Islet of Langerhans (tissue), 1 donor: Measurements from ENCODE around the gene KIAA1328.

Experiments
- FAIRE-seq: peaks from one replicate; lab custom pipeline; 2011; peaks lifted over from hg19 to GRCh38; lab: Jason Lieb, UNC

KIAA1328 gene

GRCh38 chr18:37222354-37222998 lies 393.5 kb downstream of the KIAA1328 start:
- FAIRE-seq = no peak

DNA sequence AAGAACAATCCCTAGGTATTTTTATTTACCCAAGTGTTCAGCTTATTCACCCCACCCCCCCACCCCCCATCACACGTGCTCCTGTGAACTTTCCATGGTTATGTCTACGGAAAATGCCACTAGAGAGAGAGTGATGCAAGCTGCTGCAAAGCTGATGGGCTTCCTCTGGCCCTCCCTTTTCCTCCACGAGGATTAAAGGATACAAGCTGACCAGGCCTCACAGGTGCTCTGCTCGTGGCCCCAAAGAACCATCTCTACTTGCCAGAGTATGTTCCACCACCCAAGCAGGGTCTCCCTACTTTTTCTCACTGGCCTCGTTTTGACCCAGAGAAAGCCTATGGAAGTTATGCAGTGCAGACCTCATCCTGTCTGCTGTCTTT lies 394.1 kb downstream of the KIAA1328 start:
- FAIRE-seq = no peak

DNA sequence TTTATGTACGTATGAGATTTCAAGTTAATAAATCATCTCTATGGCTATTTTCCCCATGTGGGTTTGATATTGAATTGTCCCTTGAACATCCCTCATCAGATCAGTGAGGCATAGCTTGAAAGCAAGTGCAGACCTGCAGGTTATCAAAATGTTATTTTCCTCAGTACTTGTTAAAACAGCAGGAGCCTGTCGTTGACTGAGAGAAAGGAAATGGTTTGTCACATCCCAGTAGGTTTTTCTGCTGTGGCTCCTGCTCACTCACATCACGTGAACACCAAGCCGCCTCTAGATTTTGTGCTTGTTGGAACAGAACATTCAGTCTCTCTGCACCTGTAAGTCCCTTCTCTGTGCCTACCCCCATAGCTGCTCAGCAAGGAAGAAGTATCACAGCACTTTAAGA lies 396.4 kb downstream of the KIAA1328 start:
- no peak for FAIRE-seq

- FAIRE-seq = no peak
These were observed 401.8 kb downstream of the KIAA1328 start for GRCh38 chr18:37230768-37231167.

- FAIRE-seq = no peak
These were observed 402.3 kb downstream of the KIAA1328 start for GRCh38 chr18:37231251-37231650.

- FAIRE-seq = no peak
These were observed 406.7 kb downstream of the KIAA1328 start for GRCh38 chr18:37235583-37235982.

- no peak for FAIRE-seq
These were observed 409.6 kb downstream of the KIAA1328 start for GRCh38 chr18:37238282-37239108.

DNA sequence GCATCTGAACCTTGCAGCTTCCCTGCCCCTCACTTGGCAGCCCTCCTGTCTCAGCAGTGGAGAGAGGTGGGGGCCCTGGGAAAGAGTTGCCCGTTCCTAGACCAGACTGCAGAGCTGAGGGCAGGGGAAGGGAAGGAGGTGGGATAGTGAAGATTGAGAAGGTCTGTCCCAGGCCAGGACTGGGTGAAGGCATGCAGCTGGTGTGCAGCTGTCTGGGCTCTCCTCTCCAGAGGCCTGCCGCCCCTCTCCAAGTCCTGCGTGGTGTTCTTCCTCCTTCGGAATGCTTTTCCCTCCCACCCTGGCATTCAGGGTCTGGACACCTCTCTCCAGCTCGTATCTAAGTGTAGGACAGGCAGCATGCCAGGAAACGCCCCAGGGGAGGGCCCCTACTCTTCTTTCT lies 413.2 kb downstream of the KIAA1328 start:
- no peak for FAIRE-seq

DNA sequence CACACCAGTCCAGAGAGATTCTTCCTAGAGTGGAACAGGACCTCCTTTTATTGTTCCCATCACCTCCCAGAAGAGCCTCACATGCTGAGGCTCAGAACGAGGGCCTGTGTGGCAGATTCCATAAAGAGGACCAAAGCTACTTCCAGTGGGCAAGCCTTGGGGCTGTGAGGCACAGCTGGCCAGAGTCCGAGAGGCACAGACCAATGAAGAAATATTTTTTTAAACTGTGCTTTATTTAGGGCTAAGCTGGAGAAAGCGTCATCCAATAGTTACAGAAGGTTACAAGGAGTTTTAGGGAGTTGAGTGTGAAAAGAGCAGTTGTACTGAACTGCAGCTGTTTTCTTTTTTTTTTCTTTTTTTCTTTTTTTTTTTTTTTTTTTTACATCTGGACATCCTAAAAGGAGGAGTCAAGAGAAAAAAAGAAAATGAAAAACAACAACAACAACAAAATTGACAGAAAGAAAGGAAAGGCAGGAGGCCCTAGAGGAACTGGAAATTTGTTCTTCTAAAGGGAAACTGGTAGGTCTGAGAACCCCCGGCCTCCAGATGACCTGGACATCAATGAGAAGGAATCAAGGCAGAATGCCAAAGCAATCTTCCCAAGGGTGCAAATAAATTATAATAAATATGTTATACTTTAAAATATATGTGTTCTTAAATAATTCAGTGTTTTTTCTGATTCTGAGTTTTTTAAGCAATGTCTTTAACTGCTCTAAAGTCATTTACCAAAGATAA lies 414.1 kb downstream of the KIAA1328 start:
- no peak for FAIRE-seq

GRCh38 chr18:37243741-37244140 lies 414.8 kb downstream of the KIAA1328 start:
- FAIRE-seq = no peak

- no peak for FAIRE-seq
These were observed 415.7 kb downstream of the KIAA1328 start for GRCh38 chr18:37244618-37245017.

DNA sequence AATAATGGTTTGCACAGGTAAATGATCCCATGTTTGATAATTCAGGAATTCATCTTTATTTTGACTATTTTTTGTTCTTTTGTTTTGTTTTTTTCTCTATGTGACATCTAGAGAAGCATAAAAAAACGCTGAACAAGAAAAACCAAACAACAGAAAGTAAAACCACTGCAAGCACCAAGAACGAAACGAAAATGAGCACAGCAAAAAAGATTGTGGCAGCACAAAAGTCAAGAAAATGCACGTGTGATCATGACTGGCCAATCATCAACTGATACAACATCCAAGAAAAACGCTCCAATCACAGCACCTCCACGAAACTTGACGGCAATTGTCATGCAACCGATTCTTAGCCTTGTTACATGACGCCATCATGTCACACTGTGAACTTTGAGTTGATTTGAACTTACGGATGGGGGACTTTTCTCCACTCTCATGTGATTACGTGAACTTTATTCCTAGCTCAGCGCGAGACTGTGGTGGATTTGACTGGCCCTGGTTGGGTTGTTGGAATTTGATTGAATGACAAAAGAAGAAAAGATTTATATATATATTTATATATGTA lies 417.9 kb downstream of the KIAA1328 start:
- peak; percentile 53 for FAIRE-seq

- FAIRE-seq = no peak
These were observed 418.7 kb downstream of the KIAA1328 start for GRCh38 chr18:37247497-37248161.

GRCh38 chr18:37248281-37248680 lies 419.4 kb downstream of the KIAA1328 start:
- no peak for FAIRE-seq

DNA sequence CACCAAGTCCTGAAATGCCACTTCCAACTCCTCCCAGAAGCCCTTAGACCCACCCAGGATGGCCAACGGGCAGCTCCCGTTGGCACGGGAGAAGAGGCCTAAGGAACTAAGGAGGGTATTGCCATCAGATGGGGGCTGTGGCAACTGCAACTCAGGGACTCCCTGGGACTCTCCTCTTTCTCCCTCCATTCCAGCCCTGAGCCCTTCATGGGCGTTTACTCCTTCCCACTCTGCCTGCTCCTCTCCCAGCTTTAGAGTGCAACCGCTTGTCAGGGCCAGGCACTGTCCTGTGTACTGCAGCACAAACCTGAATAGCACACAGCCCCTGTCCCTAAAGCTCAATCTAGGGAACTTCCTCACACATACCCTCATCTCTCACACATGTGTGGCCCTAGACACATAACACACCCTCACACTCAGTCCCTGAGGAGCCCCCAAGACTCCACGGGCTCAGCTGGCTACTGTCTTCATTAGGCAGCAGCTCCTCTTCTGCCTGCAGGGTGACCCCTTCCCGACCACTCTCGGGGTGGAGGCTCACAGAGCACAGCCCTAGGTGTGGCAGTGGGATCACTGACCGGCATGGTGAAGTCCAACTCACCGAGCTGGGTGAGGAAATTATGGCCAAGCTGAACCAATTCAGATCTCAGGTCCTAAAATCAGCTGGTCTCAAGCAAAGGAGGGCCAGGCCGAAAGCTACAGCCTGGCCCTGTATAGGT lies 420.4 kb downstream of the KIAA1328 start:
- no peak for FAIRE-seq

GRCh38 chr18:37249895-37250618 lies 421.1 kb downstream of the KIAA1328 start:
- FAIRE-seq = no peak

DNA sequence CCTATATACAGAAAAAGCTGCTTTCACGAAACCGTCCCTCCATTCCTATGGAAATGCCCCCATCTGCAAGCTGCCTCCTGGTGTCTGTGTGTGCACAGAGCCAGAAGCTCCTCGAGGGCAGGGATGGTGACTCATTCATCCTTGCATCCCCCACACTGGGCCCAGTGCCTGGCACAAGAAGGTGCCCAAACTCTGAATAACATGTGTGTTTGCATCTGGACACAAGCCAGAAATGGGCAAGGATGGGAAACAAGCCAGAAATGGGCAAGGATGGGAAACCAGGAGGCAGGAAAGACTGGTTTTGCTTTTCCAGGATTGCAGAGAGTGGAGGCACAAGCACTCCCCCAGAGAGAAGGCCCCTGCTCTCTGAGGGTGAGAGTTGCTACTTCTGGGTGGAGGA lies 422.8 kb downstream of the KIAA1328 start:
- FAIRE-seq = no peak

GRCh38 chr18:37252342-37252741 lies 423.4 kb downstream of the KIAA1328 start:
- FAIRE-seq = no peak

- FAIRE-seq = no peak
These were observed 424.0 kb downstream of the KIAA1328 start for GRCh38 chr18:37252854-37253393.

DNA sequence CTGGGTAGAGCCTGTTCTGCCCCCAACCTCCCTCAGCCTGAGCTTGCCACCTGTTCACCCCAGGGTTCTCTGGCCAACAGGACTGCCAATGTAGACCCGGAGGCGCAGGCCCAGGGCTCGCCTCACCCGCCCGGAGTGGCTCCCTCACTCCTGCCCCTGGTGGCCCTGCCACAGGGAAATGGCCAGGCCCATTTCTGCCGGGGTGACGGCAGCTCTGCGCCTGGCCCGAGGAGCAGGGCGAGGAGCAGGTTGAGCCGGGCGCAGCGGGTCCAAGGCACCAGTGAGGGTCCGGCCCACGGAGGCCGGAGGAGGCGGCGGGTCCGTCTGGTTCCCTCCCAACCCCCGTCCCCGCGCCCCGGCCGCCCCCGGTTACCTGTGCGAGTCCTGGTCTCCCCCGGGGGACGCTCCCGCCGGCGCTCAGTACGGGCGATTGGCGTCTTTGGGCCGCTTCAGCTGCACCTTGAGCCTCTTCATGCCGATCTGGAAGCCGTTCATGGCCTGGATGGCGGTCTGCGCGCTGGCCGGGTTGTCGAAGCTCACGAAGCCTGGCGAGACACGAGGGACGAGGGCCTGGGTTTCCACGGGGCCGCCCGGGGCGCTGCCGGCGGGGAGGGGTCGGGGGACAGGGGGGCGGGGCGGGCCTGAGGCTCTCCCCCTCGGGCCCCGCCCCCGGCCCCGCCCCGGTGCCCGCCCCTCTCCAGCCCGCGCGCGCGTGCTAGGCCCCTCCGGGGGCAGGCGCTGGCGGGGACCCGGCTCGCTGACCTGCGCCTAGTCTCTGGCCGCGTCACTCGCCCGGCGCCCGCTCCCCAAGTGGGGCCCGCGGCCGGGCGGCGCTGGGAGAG lies 424.7 kb downstream of the KIAA1328 start:
- FAIRE-seq = no peak
